ENCODE data around the gene KCMF1. TPM values are rescaled to one million over a fixed set of nuclear protein-coding genes. Genes with fewer than 3 reads are reported as not detected.
A peak's percentile ranks its signal among the peaks of the same experiment; 100 is the strongest.

KCMF1 gene
- total RNA-seq, 1 donor from 2014 or later: 65.9 TPM

- no peak for DNase-seq
These were observed 61.7 kb downstream of the KCMF1 start for GRCh38 chr2:85032621-85033020.

- no peak for DNase-seq
These were observed 62.4 kb downstream of the KCMF1 start for GRCh38 chr2:85033388-85033787.

GRCh38 chr2:85034158-85034557 lies 63.2 kb downstream of the KCMF1 start:
- DNase-seq: no peak

GRCh38 chr2:85037622-85038021 lies 66.7 kb downstream of the KCMF1 start:
- DNase-seq: no peak

GRCh38 chr2:85042330-85042729 lies 71.4 kb downstream of the KCMF1 start:
- DNase-seq: peak; percentile 54

GRCh38 chr2:85048534-85048933 lies 77.6 kb downstream of the KCMF1 start:
- no peak for DNase-seq

- DNase-seq: no peak
These were observed 78.3 kb downstream of the KCMF1 start for GRCh38 chr2:85049236-85049635.

GRCh38 chr2:85053802-85054201 lies 82.8 kb downstream of the KCMF1 start:
- no peak for DNase-seq

- DNase-seq: no peak
These were observed 86.4 kb downstream of the KCMF1 start for GRCh38 chr2:85057226-85057962.

GRCh38 chr2:85061896-85062295 lies 90.9 kb downstream of the KCMF1 start:
- DNase-seq: no peak

- no peak for DNase-seq
These were observed 91.6 kb downstream of the KCMF1 start for GRCh38 chr2:85062565-85062964.

- no peak for DNase-seq
These were observed 93.1 kb downstream of the KCMF1 start for GRCh38 chr2:85063981-85064599.

- DNase-seq: no peak
These were observed 94.1 kb downstream of the KCMF1 start for GRCh38 chr2:85064927-85065577.

GRCh38 chr2:85066006-85066740 lies 95.2 kb downstream of the KCMF1 start:
- no peak for DNase-seq

GRCh38 chr2:85066874-85067351 lies 96.0 kb downstream of the KCMF1 start:
- DNase-seq: peak; percentile 91

- DNase-seq: no peak
These were observed 100.1 kb downstream of the KCMF1 start for GRCh38 chr2:85071096-85071495.

- no peak for DNase-seq
These were observed 102.1 kb downstream of the KCMF1 start for GRCh38 chr2:85073033-85073432.

GRCh38 chr2:85076618-85077274 lies 105.8 kb downstream of the KCMF1 start:
- DNase-seq: no peak

- DNase-seq: no peak
These were observed 107.0 kb downstream of the KCMF1 start for GRCh38 chr2:85077859-85078419.

- no peak for DNase-seq
These were observed 107.6 kb downstream of the KCMF1 start for GRCh38 chr2:85078536-85078935.

- no peak for DNase-seq
These were observed 112.1 kb downstream of the KCMF1 start for GRCh38 chr2:85083092-85083491.

GRCh38 chr2:85085563-85085962 lies 114.6 kb downstream of the KCMF1 start:
- no peak for DNase-seq
